IPS-18a (cell line): Measurements from ENCODE around the gene SLC22A17.

Experiments used
- H3K27ac ChIP-seq: one replicate; pipeline ENCODE4 v1.5.1; 2013; ENCODE audit warnings: low read length
- H3K27me3 ChIP-seq: one replicate; pipeline ENCODE4 v1.6.1; 2013; ENCODE audit warnings: mild to moderate bottlenecking, low read length; ENCODE audit not compliant: control insufficient read depth, insufficient read depth
- H3K36me3 ChIP-seq: one replicate; pipeline ENCODE4 v1.6.1; 2013; ENCODE audit warnings: low read depth, low read length; ENCODE audit not compliant: control insufficient read depth
- H3K4me1 ChIP-seq: one replicate; pipeline ENCODE4 v1.6.1; 2013; ENCODE audit warnings: low read depth, low read length; ENCODE audit not compliant: control insufficient read depth
- H3K4me3 ChIP-seq: one replicate; pipeline ENCODE4 v1.5.1; 2013; ENCODE audit warnings: low read length
- H3K9ac ChIP-seq: one replicate; pipeline ENCODE4 v1.6.1; 2013; ENCODE audit warnings: mild to moderate bottlenecking, low read length, moderate library complexity
- H3K9me3 ChIP-seq: one replicate; pipeline ENCODE4 v1.6.1; 2013; ENCODE audit warnings: low read depth, low read length; ENCODE audit not compliant: control insufficient read depth

The SLC22A17 gene

GRCh38 chr14:23380197-23380914 lies 27.7 kb upstream of the SLC22A17 start:
- Histone ChIP-seq H3K36me3 (no peaks in the 10 kb centered on the region), H3K27me3 (peaks cover 8% of the 10 kb centered on the region), H3K4me3 (no peak overlapping the region), H3K4me1 (peaks cover 4% of the 10 kb centered on the region), H3K9me3 (no peaks in the 10 kb centered on the region), H3K9ac (no peak overlapping the region), H3K27ac (no peak overlapping the region)

DNA sequence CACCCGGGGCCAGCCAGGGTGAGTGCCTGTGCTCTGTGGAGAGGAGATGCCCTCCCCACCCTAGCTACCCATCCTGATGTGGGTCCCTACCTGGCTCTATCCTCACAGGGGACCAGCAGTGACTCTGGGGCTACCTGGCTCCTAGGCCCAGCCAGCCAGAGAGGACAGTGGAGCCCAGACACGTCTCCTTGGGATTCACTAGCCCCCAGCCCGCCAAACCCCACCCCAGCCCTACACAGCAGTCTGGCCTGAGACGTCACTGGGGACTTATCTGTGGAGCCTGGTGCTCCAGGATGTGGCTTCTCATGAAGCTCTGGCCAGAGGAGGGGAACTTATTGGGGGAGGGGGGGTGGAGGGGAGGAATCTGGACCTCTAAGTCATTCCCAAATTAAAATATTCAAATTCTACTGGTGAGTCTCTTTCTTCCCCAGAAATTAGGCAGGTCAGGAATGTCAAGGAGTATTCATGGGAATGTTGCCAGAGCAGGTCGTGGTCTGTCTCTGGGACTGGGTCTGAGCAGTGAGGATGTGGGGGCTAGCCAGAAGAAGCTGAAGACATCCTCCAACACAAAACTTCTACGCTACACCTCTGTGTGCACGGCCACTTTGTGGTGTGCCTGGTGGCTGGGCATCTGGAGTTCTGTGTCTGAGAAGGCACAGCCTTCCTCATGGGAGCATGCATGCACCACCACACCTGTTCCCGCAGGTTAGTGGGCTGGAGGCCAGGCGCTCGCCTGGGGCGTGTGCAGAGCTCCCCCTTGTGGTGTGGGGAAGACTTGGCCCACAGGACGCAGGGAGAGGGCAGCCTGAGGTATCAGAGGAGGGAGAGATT lies 26.9 kb upstream of the SLC22A17 start:
- Histone ChIP-seq H3K27me3 (peaks cover 8% of the 10 kb centered on the region), H3K9me3 (no peaks in the 10 kb centered on the region), H3K4me3 (no peak overlapping the region), H3K36me3 (no peaks in the 10 kb centered on the region), H3K9ac (no peak overlapping the region), H3K27ac (no peak overlapping the region), H3K4me1 (peaks cover 4% of the 10 kb centered on the region)

GRCh38 chr14:23378612-23379220 lies 26.0 kb upstream of the SLC22A17 start:
- Histone ChIP-seq H3K27me3 (peaks cover 8% of the 10 kb centered on the region), H3K4me1 (peaks cover 4% of the 10 kb centered on the region), H3K36me3 (no peaks in the 10 kb centered on the region), H3K4me3 (no peak overlapping the region), H3K27ac (no peak overlapping the region), H3K9me3 (no peaks in the 10 kb centered on the region), H3K9ac (no peak overlapping the region)

- Histone ChIP-seq H3K4me1 (peaks cover 4% of the 10 kb centered on the region), H3K36me3 (no peaks in the 10 kb centered on the region), H3K4me3 (no peak overlapping the region), H3K27ac (no peak overlapping the region), H3K27me3 (peaks cover 8% of the 10 kb centered on the region), H3K9me3 (no peaks in the 10 kb centered on the region), H3K9ac (no peak overlapping the region)
Observed at GRCh38 chr14:23377573-23378563, 25.2 kb upstream of the SLC22A17 start.

DNA sequence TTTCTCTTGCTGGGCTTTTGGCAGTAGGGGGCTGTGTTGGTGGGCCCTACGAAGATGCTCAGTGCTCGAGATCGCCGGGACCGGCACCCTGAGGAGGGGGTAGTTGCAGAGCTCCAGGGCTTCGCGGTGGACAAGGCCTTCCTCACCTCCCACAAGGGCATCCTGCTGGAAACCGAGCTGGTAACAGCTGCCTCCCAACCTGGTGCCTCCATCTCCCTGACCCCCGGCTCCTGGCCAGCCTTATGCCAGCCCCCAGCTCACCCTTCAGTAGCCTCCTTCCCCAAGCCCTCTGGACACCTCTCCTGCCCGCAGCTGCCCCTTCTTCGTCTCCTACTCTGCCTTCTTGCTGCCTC lies 24.5 kb upstream of the SLC22A17 start:
- no peaks in the 10 kb centered on the region for H3K36me3 ChIP-seq
- H3K9ac ChIP-seq: no peak overlapping the region
- H3K4me1 ChIP-seq: peaks cover 4% of the 10 kb centered on the region
- no peak overlapping the region for H3K27ac ChIP-seq
- no peak overlapping the region for H3K4me3 ChIP-seq
- peaks cover 8% of the 10 kb centered on the region for H3K27me3 ChIP-seq
- no peaks in the 10 kb centered on the region for H3K9me3 ChIP-seq

DNA sequence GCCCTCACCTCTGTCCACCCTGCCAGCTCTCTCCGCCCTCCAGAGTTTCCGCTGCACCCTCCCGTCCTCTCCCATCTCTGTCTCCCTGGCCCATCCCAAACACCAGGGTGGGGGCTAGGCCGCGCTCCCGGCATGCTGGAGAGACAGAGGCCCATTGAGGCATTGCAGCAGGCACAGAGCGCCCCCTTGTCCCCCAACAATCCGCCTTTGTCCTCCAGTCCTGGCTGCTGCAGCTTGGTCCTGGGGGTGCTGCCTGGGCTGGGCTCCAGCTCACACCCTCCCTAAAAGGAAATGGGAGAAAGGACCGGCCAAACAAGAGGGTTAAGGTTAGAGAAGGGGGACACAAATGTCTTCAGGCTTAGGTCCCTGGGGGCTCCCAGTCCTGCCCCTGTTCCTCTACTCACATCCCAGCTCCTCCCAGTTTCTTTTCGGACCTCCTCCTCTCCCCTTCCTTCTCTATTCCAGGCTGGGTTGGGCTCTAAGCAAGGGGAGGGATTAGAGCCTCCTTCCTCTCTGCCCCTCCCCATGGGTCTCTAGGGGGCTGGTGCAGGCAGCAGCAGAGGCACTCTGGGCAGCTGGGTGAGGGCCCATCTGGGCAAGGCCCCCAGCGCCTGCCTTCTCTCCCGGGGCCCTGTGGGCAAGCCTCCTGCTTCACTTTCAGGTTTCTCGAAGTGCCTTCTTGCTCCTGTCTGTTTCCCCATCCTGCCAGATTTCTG lies 24.0 kb upstream of the SLC22A17 start, which contains the start of gene CMTM5:
Gene CMTM5 (plus strand): TSS at position 565 of the 716 bp plus-strand sequence. CDS start 206 bp downstream, outside the sequence.
- Histone ChIP-seq H3K36me3 (no peaks in the 10 kb centered on the region), H3K9me3 (no peaks in the 10 kb centered on the region), H3K4me1 (peaks cover 4% of the 10 kb centered on the region), H3K4me3 (peak within 1 kb of the TSS; percentile 28), H3K9ac (no peak within 1 kb of the TSS), H3K27ac (no peak within 1 kb of the TSS), H3K27me3 (peaks cover 8% of the 10 kb centered on the region)

DNA sequence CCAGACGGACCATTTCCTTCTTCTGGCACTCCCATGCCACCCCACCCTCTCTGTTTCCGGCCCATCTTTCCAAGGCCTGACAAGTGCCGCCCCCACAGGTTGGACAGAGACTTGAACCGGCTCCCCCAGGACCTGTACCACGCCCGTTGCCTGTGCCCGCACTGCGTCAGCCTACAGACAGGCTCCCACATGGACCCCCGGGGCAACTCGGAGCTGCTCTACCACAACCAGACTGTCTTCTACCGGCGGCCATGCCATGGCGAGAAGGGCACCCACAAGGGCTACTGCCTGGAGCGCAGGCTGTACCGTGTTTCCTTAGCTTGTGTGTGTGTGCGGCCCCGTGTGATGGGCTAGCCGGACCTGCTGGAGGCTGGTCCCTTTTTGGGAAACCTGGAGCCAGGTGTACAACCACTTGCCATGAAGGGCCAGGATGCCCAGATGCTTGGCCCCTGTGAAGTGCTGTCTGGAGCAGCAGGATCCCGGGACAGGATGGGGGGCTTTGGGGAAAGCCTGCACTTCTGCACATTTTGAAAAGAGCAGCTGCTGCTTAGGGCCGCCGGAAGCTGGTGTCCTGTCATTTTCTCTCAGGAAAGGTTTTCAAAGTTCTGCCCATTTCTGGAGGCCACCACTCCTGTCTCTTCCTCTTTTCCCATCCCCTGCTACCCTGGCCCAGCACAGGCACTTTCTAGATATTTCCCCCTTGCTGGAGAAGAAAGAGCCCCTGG lies 23.0 kb upstream of the SLC22A17 start:
- peaks cover 8% of the 10 kb centered on the region for H3K27me3 ChIP-seq

GRCh38 chr14:23373041-23373440 lies 20.4 kb upstream of the SLC22A17 start:
- H3K9ac ChIP-seq: no peak overlapping the region
- H3K4me1 ChIP-seq: peaks cover 4% of the 10 kb centered on the region
- H3K36me3 ChIP-seq: no peaks in the 10 kb centered on the region
- H3K9me3 ChIP-seq: no peaks in the 10 kb centered on the region
- no peak overlapping the region for H3K4me3 ChIP-seq
- H3K27me3 ChIP-seq: peaks cover 7% of the 10 kb centered on the region
- no peak overlapping the region for H3K27ac ChIP-seq

More for the DNA sequence above, 23.0 kb upstream of the SLC22A17 start:
- no peak overlapping the region for H3K27ac ChIP-seq
- H3K4me3 ChIP-seq: no peak overlapping the region
- no peaks in the 10 kb centered on the region for H3K9me3 ChIP-seq
- H3K4me1 ChIP-seq: peaks cover 4% of the 10 kb centered on the region
- H3K36me3 ChIP-seq: no peaks in the 10 kb centered on the region
- no peak overlapping the region for H3K9ac ChIP-seq

- Histone ChIP-seq H3K9ac (no peak within 1 kb of the TSS), H3K27ac (no peak within 1 kb of the TSS), H3K9me3 (no peaks in the 10 kb centered on the region), H3K4me1 (peaks cover 4% of the 10 kb centered on the region), H3K36me3 (no peaks in the 10 kb centered on the region), H3K4me3 (no peak within 1 kb of the TSS), H3K27me3 (peaks cover 2% of the 10 kb centered on the region)
Observed at GRCh38 chr14:23372509-23372908, 19.8 kb upstream of the SLC22A17 start, which contains the start of gene IL25. Gene IL25, plus strand, starts transcription at chr14:23372809.

DNA sequence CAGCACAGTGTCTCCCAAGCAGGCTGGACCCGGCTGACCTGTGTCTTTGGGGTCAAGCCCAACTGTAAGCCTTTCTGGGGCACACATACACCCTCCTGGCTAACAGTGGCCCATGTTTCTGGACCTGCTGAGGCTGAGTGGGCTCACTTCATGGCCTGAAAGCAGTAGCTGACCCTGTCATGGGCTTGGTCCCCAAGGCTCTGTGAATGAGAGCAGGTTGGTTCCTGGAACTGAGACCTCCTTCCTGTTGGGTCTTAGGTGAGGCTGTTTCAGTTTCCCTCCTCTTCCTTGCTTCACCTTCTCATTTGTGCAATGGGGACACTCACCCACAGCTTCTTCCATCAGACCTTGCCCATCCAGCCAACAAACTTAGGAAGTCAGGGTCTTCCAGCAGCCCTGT lies 19.2 kb upstream of the SLC22A17 start:
- Histone ChIP-seq H3K9me3 (no peaks in the 10 kb centered on the region), H3K27ac (no peak overlapping the region), H3K4me3 (no peak overlapping the region), H3K36me3 (no peaks in the 10 kb centered on the region), H3K4me1 (peaks cover 8% of the 10 kb centered on the region), H3K9ac (no peak overlapping the region), H3K27me3 (no peaks in the 10 kb centered on the region)
